ENCODE measurements around the gene FBXW12.

- TF ChIP-seq CTCF (IDR thresholded peaks at IDR 0.05) (no peak), EZH2 (IDR thresholded peaks at IDR 0.05) (no peak), EZH2phosphoT487 (IDR thresholded peaks at IDR 0.05) (no peak)
These were observed 55.1 kb downstream of the FBXW12 start for GRCh38 chr3:48426944-48427629.

Data from neural progenitor cell (in vitro differentiated cells).